Prostate gland (tissue), 2 donors: ENCODE data around the gene HOXA4.

Source experiments
- CTCF ChIP-seq, 4 experiments: fragments of 200-600 bp in 2 of 4; fragments of 450-650 bp in 2 of 4; sonication (generic) in 2 of 4; IDR thresholded peaks; 1 replicate in 3 of 4; 2 replicates in 1 of 4; pipeline ENCODE4 v1.5.1; 2016 to 2019; ENCODE audit warnings: antibody characterized with exemption in 4 of 4, mild to moderate bottlenecking in 2 of 4, moderate library complexity in 2 of 4
- POLR2AphosphoS5 ChIP-seq: sonication (generic); formaldehyde crosslinking; IDR thresholded peaks from one replicate; pipeline ENCODE4 v1.6.1; 2017; ENCODE audit warnings: antibody characterized with exemption

DNA sequence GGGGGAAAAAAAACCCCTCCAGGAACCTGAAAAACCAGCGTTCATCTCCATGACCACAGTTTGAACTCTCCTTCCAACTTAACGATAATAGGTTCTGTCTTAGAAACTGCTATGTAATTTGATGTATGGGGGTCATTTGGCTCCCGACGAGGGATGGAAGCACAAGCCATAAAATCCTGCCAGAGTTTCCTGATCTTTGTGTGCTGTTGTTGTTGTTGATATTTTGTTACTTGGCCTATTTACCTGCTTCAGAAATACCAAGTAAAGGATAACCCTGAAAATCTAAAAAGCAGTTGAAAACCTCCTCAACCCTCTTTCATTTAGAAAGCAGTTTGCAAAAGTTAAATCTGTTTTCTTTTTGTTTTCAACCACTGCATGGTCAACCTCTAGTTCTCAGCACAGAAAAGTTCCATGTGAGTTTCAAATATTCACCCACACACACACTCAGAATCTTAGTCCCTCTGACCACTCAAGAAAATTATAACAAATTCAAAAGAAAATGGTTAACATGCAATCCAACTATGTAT is 18.7 kb downstream of the HOXA4 start:
- TF ChIP-seq CTCF (IDR thresholded peaks at IDR 0.05) = no peak
- TF ChIP-seq POLR2AphosphoS5 = no peak
